LHCN-M2 (cell line): ENCODE data around the gene QSOX2. TPM values are rescaled to one million over a fixed set of nuclear protein-coding genes. Genes with fewer than 3 reads are reported as not detected.

Experiments
- DNase-seq: peaks from one replicate; pipeline ENCODE4 v3.0.0-alpha.2; 2012; ENCODE audit warnings: low read depth
- polyA plus RNA-seq: library from polyadenylated mRNA; unstranded; fragments of >200 nt; gene quantifications from one replicate; pipeline ENCODE4 v1.2.1, GENCODE V29; 2012; ENCODE audit warnings: missing spikeins
- total RNA-seq: library from RNA; depleted of rRNA; stranded (reverse); fragments of >200 nt; gene quantifications from 2 replicates; pipeline ENCODE4 v1.2.3, GENCODE V29; 2014; rRNA removed

Gene QSOX2
- total RNA-seq, result 17.9 and 20.9 TPM in 2 replicates
- polyA plus RNA-seq, result 7.1 TPM

GRCh38 chr9:136245219-136246150 lies at the start of gene QSOX2:
QSOX2 (minus strand) TSS chr9:136245812; CDS start chr9:136245803, 9 bp downstream.
- peak; percentile 65 for DNase-seq

- no peak for DNase-seq
Measured at GRCh38 chr9:136295055-136295454, 49.4 kb upstream of the QSOX2 start.

- no peak for DNase-seq
Measured at GRCh38 chr9:136294437-136294836, 48.8 kb upstream of the QSOX2 start.

GRCh38 chr9:136293476-136294077 lies 48.0 kb upstream of the QSOX2 start:
- DNase-seq, result no peak

GRCh38 chr9:136292591-136293448 lies 47.2 kb upstream of the QSOX2 start:
- no peak for DNase-seq

- DNase-seq, result no peak
Measured at GRCh38 chr9:136292026-136292538, 46.5 kb upstream of the QSOX2 start.

GRCh38 chr9:136291306-136292025 lies 45.9 kb upstream of the QSOX2 start:
- no peak for DNase-seq

- DNase-seq, result no peak
Measured at GRCh38 chr9:136290508-136291000, 44.9 kb upstream of the QSOX2 start.

GRCh38 chr9:136289651-136290507 lies 44.3 kb upstream of the QSOX2 start:
- no peak for DNase-seq

GRCh38 chr9:136287960-136288753 lies 42.5 kb upstream of the QSOX2 start:
- no peak for DNase-seq

- no peak for DNase-seq
Measured at GRCh38 chr9:136286987-136287379, 41.4 kb upstream of the QSOX2 start.

- DNase-seq, result no peak
Measured at GRCh38 chr9:136286359-136286986, 40.9 kb upstream of the QSOX2 start.

GRCh38 chr9:136285501-136286358 lies 40.1 kb upstream of the QSOX2 start:
- DNase-seq, result no peak

- DNase-seq, result no peak
Measured at GRCh38 chr9:136284951-136285350, 39.3 kb upstream of the QSOX2 start.

- no peak for DNase-seq
Measured at GRCh38 chr9:136284311-136284710, 38.7 kb upstream of the QSOX2 start.

GRCh38 chr9:136283291-136284235 lies 38.0 kb upstream of the QSOX2 start:
- peak; percentile 59 for DNase-seq
